HepG2 (cell line): ENCODE measurements around the gene AHCY. TPM values are rescaled to one million over a fixed set of nuclear protein-coding genes. Genes with fewer than 3 reads are reported as not detected.

Experiments
- AHR ChIP-seq: IDR thresholded peaks from 2 replicates; pipeline ENCODE4 v1.6.1; 2018; ENCODE audit warnings: missing genetic modification reagents, missing compliant biosample characterization
- BHLHE40 ChIP-seq: IDR thresholded peaks from 2 replicates; pipeline ENCODE4 v1.6.1; 2011; ENCODE audit warnings: low read length, improper control_type of control experiment
- GZF1 ChIP-seq: sonication (generic); formaldehyde crosslinking; IDR thresholded peaks from 2 replicates; pipeline ENCODE4 v1.5.1; 2020; ENCODE audit warnings: mild to moderate bottlenecking, missing genetic modification reagents
- HDAC2 ChIP-seq: sonication (generic); formaldehyde crosslinking; IDR thresholded peaks from 2 replicates; pipeline ENCODE4 v1.4.0; 2020; ENCODE audit warnings: missing genetic modification reagents
- HOXA5 ChIP-seq: sonication (generic); formaldehyde crosslinking; IDR thresholded peaks from 2 replicates; pipeline ENCODE4 v1.4.0; 2020; ENCODE audit warnings: missing genetic modification reagents
- MTF1 ChIP-seq: sonication (generic); formaldehyde crosslinking; IDR thresholded peaks from 2 replicates; pipeline ENCODE4 v1.5.0; 2020; ENCODE audit warnings: missing genetic modification reagents
- MXD1 ChIP-seq: sonication (generic); formaldehyde crosslinking; IDR thresholded peaks from 2 replicates; pipeline ENCODE4 v1.4.0; 2020; ENCODE audit warnings: mild to moderate bottlenecking, missing genetic modification reagents
- NCOA2 ChIP-seq: sonication (generic); formaldehyde crosslinking; IDR thresholded peaks from 2 replicates; pipeline ENCODE4 v1.8.0; 2022; ENCODE audit warnings: inconsistent platforms
- POLR2AphosphoS2 ChIP-seq: IDR thresholded peaks from 2 replicates; pipeline ENCODE4 v1.6.1; 2011; ENCODE audit warnings: low read depth, low read length, improper control_type of control experiment
- REL ChIP-seq: sonication (generic); formaldehyde crosslinking; conservative IDR thresholded peaks from 2 replicates; pipeline ENCODE4 v1.8.0; 2022; ENCODE audit warnings: mild to moderate bottlenecking, missing genetic modification reagents, moderate library complexity
- SMYD3 ChIP-seq: sonication (generic); formaldehyde crosslinking; IDR thresholded peaks from 2 replicates; pipeline ENCODE4 v1.8.1; 2023; ENCODE audit warnings: mild to moderate bottlenecking, missing genetic modification reagents
- THYN1 ChIP-seq: sonication (generic); formaldehyde crosslinking; IDR thresholded peaks from 2 replicates; pipeline ENCODE4 v1.8.1; 2023; ENCODE audit warnings: low read depth, mild to moderate bottlenecking, moderate library complexity, missing genetic modification reagents, borderline replicate concordance
- XBP1 ChIP-seq: sonication (generic); formaldehyde crosslinking; IDR thresholded peaks from 2 replicates; pipeline ENCODE4 v1.5.0; 2020; ENCODE audit warnings: missing genetic modification reagents
- ZNF644 ChIP-seq: IDR thresholded peaks from 2 replicates; pipeline ENCODE4 v1.6.1; 2016; ENCODE audit warnings: low read depth
- ZNF720 ChIP-seq: sonication (generic); formaldehyde crosslinking; IDR thresholded peaks from 2 replicates; pipeline ENCODE4 v1.4.0; 2020; ENCODE audit warnings: missing genetic modification reagents
- ZSCAN25 ChIP-seq: sonication (generic); formaldehyde crosslinking; IDR thresholded peaks from 2 replicates; pipeline ENCODE4 v1.8.0; 2022; ENCODE audit warnings: mild to moderate bottlenecking, missing genetic modification reagents
- polyA plus RNA-seq, 8 experiments: library from polyadenylated mRNA; depleted of rRNA in 3 of 8; stranded (reverse) in 7 of 8; unstranded in 1 of 8; fragments of >200 nt; fragmentation: Illumina TruSeq in 4 of 8; extraction: Trizol in 4 of 8; gene quantifications; 2 replicates each; pipeline versions ENCODE4 v1.2.1 to v1.2.3, GENCODE V29; 2011 to 2016; ENCODE audit warnings: low read depth in 4 of 8, missing spikeins in 1 of 8, mixed read lengths in 1 of 8; ENCODE audit not compliant: insufficient read depth in 1 of 8
- total RNA-seq, 5 experiments: library from RNA; depleted of rRNA; stranded (reverse); fragments of >200 nt; fragmentation: Illumina TruSeq; extraction: Trizol; gene quantifications; 2 replicates each; pipeline ENCODE4 v1.2.3, GENCODE V29; 2016; ENCODE audit warnings: low read depth in 1 of 5
- TF ChIP-seq, protein P1 (sequence below): fragments of 450-650 bp; IDR thresholded peaks from 2 replicates; pipeline ENCODE4 v1.6.1; 2017; ENCODE audit warnings: mild to moderate bottlenecking
- TF ChIP-seq, protein P2 (sequence below): sonication (generic); formaldehyde crosslinking; IDR thresholded peaks from 2 replicates; pipeline ENCODE4 v1.4.0; 2020; ENCODE audit warnings: mild to moderate bottlenecking, low read depth, missing genetic modification reagents
- TF ChIP-seq, protein P3 (sequence below): IDR thresholded peaks from 2 replicates; pipeline ENCODE4 v1.6.1; 2016; ENCODE audit warnings: mild to moderate bottlenecking, missing biosample characterization, missing genetic modification reagents
- TF ChIP-seq, protein P4 (sequence below): sonication (generic); formaldehyde crosslinking; IDR thresholded peaks from 2 replicates; pipeline ENCODE4 v1.4.0; 2020; ENCODE audit warnings: missing genetic modification reagents, borderline replicate concordance

Gene AHCY
- total and polyA plus RNA-seq, 2 of the 13 experiments (the other 11 are each of a cell fraction or from before 2014, with no cell fraction given), result 407 to 419 TPM

DNA sequence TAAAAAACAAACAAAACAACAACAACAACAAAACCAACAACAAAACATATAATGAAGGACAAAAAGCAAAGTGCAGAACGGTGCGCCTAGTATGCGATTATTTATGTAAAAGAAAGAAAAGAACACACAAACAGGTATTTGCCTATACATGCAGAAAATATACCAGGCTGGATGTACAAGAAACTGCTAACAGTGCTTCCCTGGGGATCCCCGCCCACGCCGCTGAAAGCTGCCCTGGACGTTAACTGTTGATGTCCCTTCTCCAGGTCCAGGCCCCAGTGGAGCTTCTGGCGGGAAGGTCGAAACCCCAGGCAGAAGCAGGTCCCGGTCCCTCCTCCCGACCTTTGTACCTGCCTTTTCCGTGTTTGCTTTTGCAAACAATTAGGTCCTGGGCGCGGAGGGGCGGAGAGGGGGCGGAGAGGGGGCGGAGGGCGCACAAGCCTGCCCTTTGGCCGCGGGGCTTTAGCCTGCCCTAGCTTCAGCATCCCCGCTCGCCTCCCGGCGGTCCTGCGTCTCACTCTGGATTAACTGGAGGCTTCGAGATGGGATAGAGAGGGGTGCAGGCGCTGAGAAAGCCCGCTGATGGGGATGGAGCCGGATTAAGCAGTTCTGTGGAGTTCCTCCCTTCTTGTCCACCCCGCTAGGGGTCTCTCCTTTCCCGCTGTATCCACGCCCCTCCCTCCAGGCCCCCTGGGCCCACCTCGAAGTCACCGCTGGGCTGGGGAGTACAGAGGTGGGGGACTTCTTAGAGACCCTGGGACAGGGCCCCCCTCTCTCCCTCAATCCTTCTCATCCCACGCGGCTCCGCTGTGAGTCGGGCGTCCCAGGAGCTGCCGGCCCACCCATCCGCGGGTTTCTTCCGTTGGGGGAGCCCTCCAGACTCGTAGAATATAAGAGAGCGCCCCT is 8.2 kb upstream of the AHCY start (continued):
- TF ChIP-seq, protein P1, sequence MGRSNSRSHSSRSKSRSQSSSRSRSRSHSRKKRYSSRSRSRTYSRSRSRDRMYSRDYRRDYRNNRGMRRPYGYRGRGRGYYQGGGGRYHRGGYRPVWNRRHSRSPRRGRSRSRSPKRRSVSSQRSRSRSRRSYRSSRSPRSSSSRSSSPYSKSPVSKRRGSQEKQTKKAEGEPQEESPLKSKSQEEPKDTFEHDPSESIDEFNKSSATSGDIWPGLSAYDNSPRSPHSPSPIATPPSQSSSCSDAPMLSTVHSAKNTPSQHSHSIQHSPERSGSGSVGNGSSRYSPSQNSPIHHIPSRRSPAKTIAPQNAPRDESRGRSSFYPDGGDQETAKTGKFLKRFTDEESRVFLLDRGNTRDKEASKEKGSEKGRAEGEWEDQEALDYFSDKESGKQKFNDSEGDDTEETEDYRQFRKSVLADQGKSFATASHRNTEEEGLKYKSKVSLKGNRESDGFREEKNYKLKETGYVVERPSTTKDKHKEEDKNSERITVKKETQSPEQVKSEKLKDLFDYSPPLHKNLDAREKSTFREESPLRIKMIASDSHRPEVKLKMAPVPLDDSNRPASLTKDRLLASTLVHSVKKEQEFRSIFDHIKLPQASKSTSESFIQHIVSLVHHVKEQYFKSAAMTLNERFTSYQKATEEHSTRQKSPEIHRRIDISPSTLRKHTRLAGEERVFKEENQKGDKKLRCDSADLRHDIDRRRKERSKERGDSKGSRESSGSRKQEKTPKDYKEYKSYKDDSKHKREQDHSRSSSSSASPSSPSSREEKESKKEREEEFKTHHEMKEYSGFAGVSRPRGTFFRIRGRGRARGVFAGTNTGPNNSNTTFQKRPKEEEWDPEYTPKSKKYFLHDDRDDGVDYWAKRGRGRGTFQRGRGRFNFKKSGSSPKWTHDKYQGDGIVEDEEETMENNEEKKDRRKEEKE, result no peak
- TF ChIP-seq REL (CRISPR knock-in tag), result peak; percentile 97
- TF ChIP-seq, protein P2, sequence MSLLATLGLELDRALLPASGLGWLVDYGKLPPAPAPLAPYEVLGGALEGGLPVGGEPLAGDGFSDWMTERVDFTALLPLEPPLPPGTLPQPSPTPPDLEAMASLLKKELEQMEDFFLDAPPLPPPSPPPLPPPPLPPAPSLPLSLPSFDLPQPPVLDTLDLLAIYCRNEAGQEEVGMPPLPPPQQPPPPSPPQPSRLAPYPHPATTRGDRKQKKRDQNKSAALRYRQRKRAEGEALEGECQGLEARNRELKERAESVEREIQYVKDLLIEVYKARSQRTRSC (CRISPR knock-in tag), result 0 out of 2 replicates have a peak, but pooled peaks have one; percentile 5
- peak; percentile 63; the same call in 1 of the 2 replicates for TF ChIP-seq BHLHE40
- TF ChIP-seq SMYD3, result 0 out of 2 replicates have a peak, but pooled peaks have one; percentile 80
- TF ChIP-seq, protein P3, sequence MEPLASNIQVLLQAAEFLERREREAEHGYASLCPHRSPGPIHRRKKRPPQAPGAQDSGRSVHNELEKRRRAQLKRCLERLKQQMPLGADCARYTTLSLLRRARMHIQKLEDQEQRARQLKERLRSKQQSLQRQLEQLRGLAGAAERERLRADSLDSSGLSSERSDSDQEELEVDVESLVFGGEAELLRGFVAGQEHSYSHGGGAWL, result no peak; the same call in none of the 2 replicates
- TF ChIP-seq AHR (CRISPR knock-in tag), result peak; percentile 10; the same call in 1 of the 2 replicates
- no peak for TF ChIP-seq XBP1 (CRISPR knock-in tag)
- peak; percentile 96 for TF ChIP-seq HDAC2 (CRISPR knock-in tag)
- 0 out of 2 replicates have a peak, but pooled peaks have one; percentile 63 for TF ChIP-seq ZNF644
- TF ChIP-seq MTF1 (CRISPR knock-in tag), result no peak
- TF ChIP-seq MXD1 (CRISPR knock-in tag), result peak; percentile 71; the same call in 1 of the 2 replicates
- TF ChIP-seq POLR2AphosphoS2, result no peak
- peak; percentile 59; the same call in 1 of the 2 replicates for TF ChIP-seq THYN1 (CRISPR knock-in tag)
- TF ChIP-seq, protein P4, sequence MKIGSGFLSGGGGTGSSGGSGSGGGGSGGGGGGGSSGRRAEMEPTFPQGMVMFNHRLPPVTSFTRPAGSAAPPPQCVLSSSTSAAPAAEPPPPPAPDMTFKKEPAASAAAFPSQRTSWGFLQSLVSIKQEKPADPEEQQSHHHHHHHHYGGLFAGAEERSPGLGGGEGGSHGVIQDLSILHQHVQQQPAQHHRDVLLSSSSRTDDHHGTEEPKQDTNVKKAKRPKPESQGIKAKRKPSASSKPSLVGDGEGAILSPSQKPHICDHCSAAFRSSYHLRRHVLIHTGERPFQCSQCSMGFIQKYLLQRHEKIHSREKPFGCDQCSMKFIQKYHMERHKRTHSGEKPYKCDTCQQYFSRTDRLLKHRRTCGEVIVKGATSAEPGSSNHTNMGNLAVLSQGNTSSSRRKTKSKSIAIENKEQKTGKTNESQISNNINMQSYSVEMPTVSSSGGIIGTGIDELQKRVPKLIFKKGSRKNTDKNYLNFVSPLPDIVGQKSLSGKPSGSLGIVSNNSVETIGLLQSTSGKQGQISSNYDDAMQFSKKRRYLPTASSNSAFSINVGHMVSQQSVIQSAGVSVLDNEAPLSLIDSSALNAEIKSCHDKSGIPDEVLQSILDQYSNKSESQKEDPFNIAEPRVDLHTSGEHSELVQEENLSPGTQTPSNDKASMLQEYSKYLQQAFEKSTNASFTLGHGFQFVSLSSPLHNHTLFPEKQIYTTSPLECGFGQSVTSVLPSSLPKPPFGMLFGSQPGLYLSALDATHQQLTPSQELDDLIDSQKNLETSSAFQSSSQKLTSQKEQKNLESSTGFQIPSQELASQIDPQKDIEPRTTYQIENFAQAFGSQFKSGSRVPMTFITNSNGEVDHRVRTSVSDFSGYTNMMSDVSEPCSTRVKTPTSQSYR (CRISPR knock-in tag), result peak; percentile 87; the same call in 1 of the 2 replicates
- peak; percentile 69; the same call in 1 of the 2 replicates for TF ChIP-seq HOXA5 (CRISPR knock-in tag)
- TF ChIP-seq NCOA2 (CRISPR knock-in tag), result peak; percentile 88
- TF ChIP-seq GZF1 (CRISPR knock-in tag), result peak; percentile 91
- TF ChIP-seq ZNF720 (CRISPR knock-in tag), result no peak
- TF ChIP-seq ZSCAN25 (CRISPR knock-in tag), result peak; percentile 39; the same call in 1 of the 2 replicates
